Gastroesophageal sphincter (tissue), 4 donors: ENCODE data around the gene ZNF675. TPM values are rescaled to one million over a fixed set of nuclear protein-coding genes. Genes with fewer than 3 reads are reported as not detected.
"Not testable (repeated sequence)": the region's sequence is repeated elsewhere in the genome, so short reads cannot be mapped to it uniquely, and the experiment has no call there.

Experiments used
- ATAC-seq: fragments of 150-250 bp; one replicate; pipeline ENCODE4 v1.9.1; 2016; ENCODE audit warnings: mild to moderate bottlenecking, moderate library complexity
- H3K27ac ChIP-seq, 4 donors: fragments of 200-600 bp; sonication (generic) in 3 of 4; 1 replicate in 3 of 4; 2 replicates in 1 of 4; pipeline ENCODE4 v1.5.1; 2016 to 2019
- H3K27me3 ChIP-seq: fragments of 200-600 bp; sonication (generic); one replicate; pipeline ENCODE4 v1.5.1; 2019
- H3K36me3 ChIP-seq, 2 donors: fragments of 200-600 bp; sonication (generic); one replicate each; pipeline ENCODE4 v1.5.1; 2019; ENCODE audit warnings: control low read depth in 1 of 2
- H3K4me1 ChIP-seq, 3 donors: fragments of 200-600 bp; sonication (generic); 1 replicate in 2 of 3; 2 replicates in 1 of 3; pipeline ENCODE4 v1.5.1; 2016 to 2019; ENCODE audit warnings: control low read depth in 2 of 3
- H3K4me3 ChIP-seq, 2 donors: fragments of 200-600 bp; sonication (generic); one replicate each; pipeline ENCODE4 v1.5.1; 2019; ENCODE audit warnings: mild to moderate bottlenecking in 1 of 2, moderate library complexity in 1 of 2
- H3K9me3 ChIP-seq, 3 donors: fragments of 200-600 bp; sonication (generic); one replicate each; pipeline ENCODE4 v1.5.1; 2017 to 2019; ENCODE audit warnings: control low read depth in 2 of 3
- EP300 ChIP-seq: sonication (generic); formaldehyde crosslinking; IDR thresholded peaks from one replicate; pipeline ENCODE4 v1.6.1; 2017; ENCODE audit warnings: antibody characterized with exemption, mild to moderate bottlenecking
- POLR2A ChIP-seq, 2 donors: fragments of 450-650 bp; IDR thresholded peaks; one replicate each; pipeline ENCODE4 v1.6.1; 2017; ENCODE audit warnings: antibody characterized with exemption in 2 of 2, mild to moderate bottlenecking in 2 of 2, moderate library complexity in 1 of 2
- POLR2AphosphoS5 ChIP-seq: sonication (generic); formaldehyde crosslinking; IDR thresholded peaks from one replicate; pipeline ENCODE4 v1.6.1; 2017; ENCODE audit warnings: antibody characterized with exemption
- WGBS, 2 donors: methylation state at CpG; one replicate each; pipeline ENCODE4 v1.1.5; 2018; ENCODE audit warnings: low coverage in 1 of 2; 5-methylcytosine and 5-hydroxymethylcytosine counted together
- total RNA-seq, 4 donors: library from RNA; depleted of rRNA; stranded (reverse); fragments of >200 nt; gene quantifications; one replicate each; pipeline ENCODE4 v1.1.0, GENCODE V29; 2016
- TF ChIP-seq, protein P1 (sequence below), 4 experiments: fragments of 200-600 bp in 2 of 4; fragments of 450-650 bp in 2 of 4; sonication (generic) in 1 of 4; IDR thresholded peaks; one replicate each; pipeline ENCODE4 v1.5.1; 2017 to 2019; ENCODE audit warnings: antibody characterized with exemption in 4 of 4, mild to moderate bottlenecking in 2 of 4, moderate library complexity in 2 of 4

Gene ZNF675
- total RNA-seq, 4 donors from 2014 or later = 3.0 to 14.0 (median 4.9) TPM

DNA sequence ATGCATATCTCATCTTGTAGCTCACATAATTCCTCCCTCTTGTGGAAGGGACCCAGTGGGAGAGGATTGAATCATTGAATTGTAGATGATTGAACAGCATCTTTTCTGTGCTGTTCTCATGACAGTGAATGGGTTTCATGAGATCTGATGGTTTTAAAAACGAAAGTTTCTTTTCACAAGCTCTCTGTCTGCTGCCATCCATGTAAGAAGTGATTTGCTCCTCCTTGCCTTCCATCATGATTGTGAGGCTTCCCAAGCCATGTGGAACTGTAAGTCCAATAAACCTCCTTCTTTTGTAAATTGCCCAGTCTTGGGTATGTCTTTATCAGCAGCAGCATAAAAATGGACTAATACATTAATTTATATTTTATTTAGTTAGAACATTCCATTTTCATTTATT is 19.6 kb upstream of the ZNF675 start:
- H3K27ac ChIP-seq = no peak overlapping the region
- 89 to 90% methylated on average over 1 of the region's 1 CpG for WGBS, 2 donors
- no peaks in the 10 kb centered on the region for H3K36me3 ChIP-seq
- no peaks in the 10 kb centered on the region for H3K27me3 ChIP-seq
- no peaks in the 10 kb centered on the region for H3K9me3 ChIP-seq
- TF ChIP-seq POLR2A (IDR thresholded peaks at IDR 0.05) (no peak), POLR2AphosphoS5 (no peak), EP300 (no peak)
- TF ChIP-seq, protein P1, sequence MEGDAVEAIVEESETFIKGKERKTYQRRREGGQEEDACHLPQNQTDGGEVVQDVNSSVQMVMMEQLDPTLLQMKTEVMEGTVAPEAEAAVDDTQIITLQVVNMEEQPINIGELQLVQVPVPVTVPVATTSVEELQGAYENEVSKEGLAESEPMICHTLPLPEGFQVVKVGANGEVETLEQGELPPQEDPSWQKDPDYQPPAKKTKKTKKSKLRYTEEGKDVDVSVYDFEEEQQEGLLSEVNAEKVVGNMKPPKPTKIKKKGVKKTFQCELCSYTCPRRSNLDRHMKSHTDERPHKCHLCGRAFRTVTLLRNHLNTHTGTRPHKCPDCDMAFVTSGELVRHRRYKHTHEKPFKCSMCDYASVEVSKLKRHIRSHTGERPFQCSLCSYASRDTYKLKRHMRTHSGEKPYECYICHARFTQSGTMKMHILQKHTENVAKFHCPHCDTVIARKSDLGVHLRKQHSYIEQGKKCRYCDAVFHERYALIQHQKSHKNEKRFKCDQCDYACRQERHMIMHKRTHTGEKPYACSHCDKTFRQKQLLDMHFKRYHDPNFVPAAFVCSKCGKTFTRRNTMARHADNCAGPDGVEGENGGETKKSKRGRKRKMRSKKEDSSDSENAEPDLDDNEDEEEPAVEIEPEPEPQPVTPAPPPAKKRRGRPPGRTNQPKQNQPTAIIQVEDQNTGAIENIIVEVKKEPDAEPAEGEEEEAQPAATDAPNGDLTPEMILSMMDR (IDR thresholded peaks at IDR 0.05) = no peak
- no peak for ATAC-seq
- no peak overlapping the region for H3K4me3 ChIP-seq
- no peaks in the 10 kb centered on the region for H3K4me1 ChIP-seq

DNA sequence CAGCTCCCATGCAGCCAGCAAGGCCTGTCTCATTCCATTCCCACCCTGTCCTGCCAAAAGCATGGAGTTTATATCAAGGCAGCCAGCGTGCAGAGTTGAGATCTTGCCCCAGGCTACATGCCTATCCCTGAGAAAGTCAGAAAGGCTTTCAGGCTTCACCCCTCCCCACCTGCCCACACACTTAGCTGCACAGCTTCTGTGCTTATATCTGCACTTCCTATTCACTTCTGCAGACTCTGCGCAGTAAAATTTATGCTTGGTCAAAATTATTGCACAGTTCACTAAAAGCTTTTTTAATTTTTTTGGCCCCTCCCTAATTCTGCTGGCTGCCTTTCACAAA is 12.5 kb upstream of the ZNF675 start:
- Histone ChIP-seq H3K27me3 (no peaks in the 10 kb centered on the region), H3K27ac (no peak overlapping the region), H3K9me3 (no peaks in the 10 kb centered on the region), H3K4me3 (no peak overlapping the region), H3K36me3 (no peaks in the 10 kb centered on the region), H3K4me1 (no peaks in the 10 kb centered on the region)
- 67 to 80% methylated on average over 1 of the region's 2 CpGs for WGBS, 2 donors
- TF ChIP-seq EP300 (no peak), POLR2A (IDR thresholded peaks at IDR 0.05) (no peak), POLR2AphosphoS5 (no peak)
- TF ChIP-seq, protein P1 (IDR thresholded peaks at IDR 0.05) = no peak
- ATAC-seq = no peak

DNA sequence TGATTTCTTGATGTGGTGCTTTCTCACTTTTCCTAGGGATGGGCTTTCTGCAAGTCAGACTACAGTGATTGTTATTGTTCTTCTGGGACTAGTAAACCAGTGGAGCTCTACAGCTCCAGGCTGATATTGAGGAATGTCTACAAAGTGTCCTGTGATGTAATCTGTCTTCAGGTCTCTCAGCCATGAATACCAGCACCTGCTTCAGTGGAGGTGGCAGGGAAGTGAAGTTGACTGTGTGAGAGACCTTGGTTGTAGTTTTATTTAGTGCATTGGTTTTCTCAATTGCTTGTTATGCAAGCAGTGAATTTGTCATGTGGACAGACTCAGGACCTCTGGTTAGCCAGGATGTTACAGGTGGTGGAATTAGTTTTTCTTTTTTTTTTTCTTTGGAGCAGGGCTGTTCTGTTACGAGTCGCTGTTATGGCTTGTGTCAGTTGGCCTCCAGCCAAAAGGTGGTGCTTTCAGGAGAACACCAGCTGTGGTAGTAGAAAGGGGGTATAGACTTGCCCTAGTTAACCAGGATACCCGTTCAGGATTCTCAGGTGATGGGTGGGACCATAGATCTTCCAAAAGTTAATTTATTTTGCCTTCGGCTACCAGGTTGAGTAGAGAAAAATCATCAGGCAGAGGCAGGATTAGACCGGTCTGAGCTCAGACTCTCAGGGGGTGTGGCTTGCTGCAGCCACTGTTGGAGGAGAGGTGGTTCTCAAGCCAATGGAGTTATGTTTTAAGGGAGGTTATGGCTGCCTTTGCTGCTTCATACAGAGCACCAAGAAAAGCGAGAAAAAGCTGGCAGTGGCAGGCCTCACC is 11.9 kb upstream of the ZNF675 start:
- ATAC-seq = no peak
- TF ChIP-seq POLR2A (IDR thresholded peaks at IDR 0.05) (no peak), EP300 (no peak), POLR2AphosphoS5 (no peak)
- TF ChIP-seq, protein P1 (IDR thresholded peaks at IDR 0.05) = no peak
- WGBS, 2 donors = 40 to 48% methylated on average over 3 to 4 of the region's 6 CpGs
- Histone ChIP-seq H3K4me3 (no peak overlapping the region), H3K27me3 (no peaks in the 10 kb centered on the region), H3K4me1 (no peaks in the 10 kb centered on the region), H3K9me3 (no peaks in the 10 kb centered on the region), H3K27ac (no peak overlapping the region), H3K36me3 (no peaks in the 10 kb centered on the region)

DNA sequence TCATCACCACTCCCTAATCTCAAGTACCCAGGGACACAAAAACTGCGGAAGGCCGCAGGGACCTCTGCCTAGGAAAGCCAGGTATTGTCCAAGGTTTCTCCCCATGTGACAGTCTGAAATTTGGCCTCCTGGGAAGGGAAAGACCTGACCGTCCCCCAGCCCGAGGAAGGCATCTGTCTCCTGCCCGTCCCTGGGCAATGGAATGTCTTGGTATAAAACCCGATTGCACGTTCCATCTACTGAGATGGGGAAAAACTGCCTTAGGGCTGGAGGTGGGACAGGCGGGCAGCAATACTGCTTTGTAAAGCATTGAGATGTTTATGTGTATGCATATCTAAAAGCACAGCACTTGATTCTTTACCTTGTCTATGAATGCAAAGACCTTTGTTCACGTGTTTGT is 5.9 kb upstream of the ZNF675 start:
- WGBS, 2 donors = 67 to 100% methylated on average over 2 to 5 of the region's 9 CpGs
- H3K27me3 ChIP-seq, H3K4me1 ChIP-seq, H3K9me3 ChIP-seq, ATAC-seq, H3K36me3 ChIP-seq, H3K27ac ChIP-seq, H3K4me3 ChIP-seq: not testable (repeated sequence)

DNA sequence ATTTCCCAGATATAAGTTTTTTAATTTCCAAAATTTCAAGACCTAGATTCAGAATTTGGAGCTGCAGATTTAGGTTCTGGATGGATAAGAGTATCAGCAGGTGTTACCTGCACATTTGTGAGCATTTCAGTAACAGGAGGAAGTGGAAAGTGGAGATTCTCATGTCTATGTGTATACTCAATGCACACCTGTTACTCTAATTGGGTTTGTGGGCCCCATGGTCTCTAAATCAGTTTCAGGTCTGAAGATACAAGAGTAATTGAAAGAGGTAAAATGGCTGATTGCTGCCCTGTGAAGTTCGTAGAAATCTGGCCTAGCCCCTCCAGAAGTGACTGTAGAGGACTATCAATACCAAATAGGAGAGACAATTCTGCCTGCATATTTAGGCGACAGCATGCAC is 13.9 kb downstream of the ZNF675 start:
- 80 to 89% methylated on average over 2 of the region's 2 CpGs for WGBS, 2 donors
- ATAC-seq = no peak
- no peaks in the 10 kb centered on the region for H3K4me1 ChIP-seq
- H3K9me3 ChIP-seq = no peaks in the 10 kb centered on the region
- H3K27ac ChIP-seq = no peak overlapping the region
- TF ChIP-seq EP300 = no peak
- TF ChIP-seq POLR2A (IDR thresholded peaks at IDR 0.05) = no peak
- TF ChIP-seq POLR2AphosphoS5 = no peak
- TF ChIP-seq, protein P1 (IDR thresholded peaks at IDR 0.05) = no peak
- no peaks in the 10 kb centered on the region for H3K36me3 ChIP-seq
- H3K27me3 ChIP-seq = no peaks in the 10 kb centered on the region
- H3K4me3 ChIP-seq = no peak overlapping the region

DNA sequence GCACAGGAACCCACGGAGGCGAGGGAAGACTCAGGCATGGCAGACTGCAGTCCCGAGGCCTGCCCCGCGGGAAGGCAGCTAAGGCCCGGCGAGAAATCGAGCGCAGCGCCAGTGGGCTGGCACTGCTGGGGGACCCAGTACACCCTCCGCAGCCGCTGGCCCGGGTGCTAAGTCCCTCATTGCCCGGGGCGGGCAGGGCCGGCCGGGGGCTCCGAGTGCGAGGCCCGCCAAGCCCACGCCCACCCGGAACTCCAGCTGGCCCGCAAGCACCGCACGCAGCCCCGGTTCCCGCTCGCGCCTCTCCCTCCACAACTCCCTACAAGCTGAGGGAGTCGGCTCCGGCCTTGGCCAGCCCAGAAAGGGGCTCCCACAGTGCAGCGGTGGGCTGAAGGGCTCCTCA is 18.4 kb downstream of the ZNF675 start:
- H3K27ac ChIP-seq, H3K4me3 ChIP-seq, H3K27me3 ChIP-seq, H3K4me1 ChIP-seq, ATAC-seq, H3K9me3 ChIP-seq: not testable (repeated sequence)
- WGBS, 2 donors = 77% methylated on average over 6 of the region's 32 CpGs; no CpG with 5 or more reads in 1 of the 2 donors
- peaks cover 0 to 14% of the 10 kb centered on the region in 2 donors for H3K36me3 ChIP-seq
